GM12892 (cell line): Measurements from ENCODE around the gene SPRED1.

ENCODE experiments used
- DNase-seq: peaks from one replicate; pipeline ENCODE4 v3.0.0; 2011; ENCODE audit not compliant: insufficient read length
- FAIRE-seq: peaks from 2 replicates; lab custom pipeline; 2011; peaks lifted over from hg19 to GRCh38; lab: Jason Lieb, UNC
- POLR2A ChIP-seq: IDR thresholded peaks from 2 replicates; pipeline ENCODE4 v1.6.1; 2011; ENCODE audit warnings: low read depth, low read length, control low read depth
- POLR2AphosphoS5 ChIP-seq: IDR thresholded peaks from 2 replicates; pipeline ENCODE4 v1.6.1; 2011; ENCODE audit warnings: low read depth, low read length, control low read depth
- TAF1 ChIP-seq: IDR thresholded peaks from 2 replicates; pipeline ENCODE4 v1.6.1; 2011; ENCODE audit warnings: low read depth, mild to moderate bottlenecking, control low read depth, low read length, borderline replicate concordance

Gene SPRED1

GRCh38 chr15:38242055-38242454, 10.6 kb upstream of the SPRED1 start:
- FAIRE-seq = peak; percentile 62
- no peak for DNase-seq
- no peak for TF ChIP-seq POLR2AphosphoS5
- no peak for TF ChIP-seq POLR2A
- no peak for TF ChIP-seq TAF1

DNA sequence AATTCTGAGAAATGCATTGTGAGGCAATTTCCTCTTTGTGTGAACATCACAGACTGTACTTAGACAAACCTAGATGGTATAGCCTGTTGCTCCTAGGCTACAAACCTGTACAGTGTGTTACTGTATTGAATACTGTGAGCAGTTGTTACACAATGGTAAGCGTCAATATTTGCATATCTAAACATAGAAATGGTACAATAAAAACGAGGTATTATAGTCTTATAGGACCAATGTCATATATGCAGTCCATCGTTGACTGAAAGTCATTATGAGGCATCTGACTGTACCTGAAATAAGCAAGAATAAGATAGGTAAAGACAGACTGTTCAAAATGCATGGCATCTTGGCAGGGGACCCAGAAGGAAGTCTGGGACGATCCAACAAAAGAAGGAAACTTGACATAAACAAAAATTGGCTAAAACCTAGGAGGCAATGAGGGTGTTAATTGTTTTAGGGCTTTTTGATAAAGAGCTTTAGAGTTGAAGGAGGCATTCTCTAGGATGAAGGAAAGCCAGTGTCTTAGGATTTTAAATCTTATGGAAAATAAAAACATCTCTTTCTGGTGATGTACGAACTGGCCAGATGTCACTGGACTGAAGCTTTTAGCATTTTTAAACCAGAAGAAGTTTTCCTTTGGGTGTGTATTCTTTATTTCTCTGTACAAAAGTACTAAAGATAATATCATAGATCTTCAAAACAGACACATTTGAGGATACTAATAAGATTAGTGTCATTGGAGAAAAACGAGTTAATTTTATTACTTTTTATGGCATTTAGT, 9.2 kb upstream of the SPRED1 start:
- no peak for FAIRE-seq
- no peak for DNase-seq
- TF ChIP-seq POLR2AphosphoS5 = no peak
- TF ChIP-seq TAF1 = no peak
- no peak for TF ChIP-seq POLR2A

DNA sequence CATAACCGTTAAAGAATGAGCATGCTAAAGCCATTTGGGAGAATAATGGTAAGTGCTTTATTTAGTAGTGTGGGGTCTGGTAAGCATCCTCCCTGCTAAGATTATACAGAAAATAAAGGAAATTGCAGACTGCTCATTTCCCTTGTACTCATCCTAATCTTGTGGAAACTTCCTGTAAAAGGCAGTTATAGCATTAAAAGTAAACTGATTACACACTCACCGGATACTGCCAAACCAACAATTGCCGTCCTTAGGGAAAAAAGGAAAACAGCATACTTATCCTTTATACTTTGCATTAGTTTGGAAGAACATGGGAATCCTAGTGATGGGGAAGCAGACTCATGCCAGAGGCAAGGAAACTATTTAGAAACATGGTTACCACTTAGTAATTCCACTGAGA, 5.3 kb upstream of the SPRED1 start:
- FAIRE-seq (no peak), DNase-seq (no peak)
- TF ChIP-seq POLR2A (no peak), TAF1 (no peak), POLR2AphosphoS5 (no peak)

GRCh38 chr15:38253351-38253781, 730 bp downstream of the SPRED1 start:
- no peak for TF ChIP-seq POLR2AphosphoS5
- FAIRE-seq (no peak), DNase-seq (no peak)

GRCh38 chr15:38254051-38254883, 1.6 kb downstream of the SPRED1 start:
- FAIRE-seq (no peak), DNase-seq (no peak)
- TF ChIP-seq POLR2AphosphoS5 = no peak

DNA sequence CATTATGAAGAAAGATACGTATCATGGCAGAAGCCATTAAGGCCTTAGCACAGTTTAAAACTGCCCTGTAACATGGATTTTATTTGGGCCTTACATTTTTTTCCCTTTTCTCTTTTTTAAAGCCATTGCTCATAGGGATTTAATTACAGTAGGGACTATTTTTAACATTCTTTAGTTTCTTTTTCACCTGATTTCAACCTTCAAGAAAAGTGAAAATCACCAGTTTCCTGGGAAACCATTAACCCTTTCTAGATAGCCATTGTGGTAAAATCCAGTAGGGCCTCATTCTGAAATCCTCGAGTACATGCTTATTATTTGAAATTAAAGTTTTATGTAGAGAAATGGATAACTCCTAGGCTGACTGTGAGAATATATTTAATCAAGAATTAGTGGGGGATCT, 3.1 kb downstream of the SPRED1 start:
- FAIRE-seq (no peak), DNase-seq (no peak)
- TF ChIP-seq POLR2AphosphoS5 (no peak), TAF1 (no peak), POLR2A (no peak)

- DNase-seq (no peak), FAIRE-seq (no peak)
- TF ChIP-seq TAF1 = no peak
- no peak for TF ChIP-seq POLR2AphosphoS5
- TF ChIP-seq POLR2A = no peak
Observed at GRCh38 chr15:38257676-38258075, 5.0 kb downstream of the SPRED1 start.

- no peak for TF ChIP-seq POLR2A
- TF ChIP-seq TAF1 = no peak
- no peak for TF ChIP-seq POLR2AphosphoS5
- DNase-seq (no peak), FAIRE-seq (no peak)
Observed at GRCh38 chr15:38259134-38259533, 6.5 kb downstream of the SPRED1 start.

- DNase-seq = no peak
- TF ChIP-seq POLR2A (no peak), POLR2AphosphoS5 (no peak), TAF1 (no peak)
- FAIRE-seq = no peak
Observed at GRCh38 chr15:38260077-38260476, 7.4 kb downstream of the SPRED1 start.

- DNase-seq (no peak), FAIRE-seq (no peak)
- TF ChIP-seq POLR2A (no peak), TAF1 (no peak), POLR2AphosphoS5 (no peak)
Observed at GRCh38 chr15:38263251-38263650, 10.6 kb downstream of the SPRED1 start.

GRCh38 chr15:38263996-38264395, 11.4 kb downstream of the SPRED1 start:
- FAIRE-seq (no peak), DNase-seq (no peak)
- no peak for TF ChIP-seq TAF1
- TF ChIP-seq POLR2A = no peak
- TF ChIP-seq POLR2AphosphoS5 = no peak
